Erythroblast (primary cell): Measurements from ENCODE around the gene PALLD.
A peak's percentile ranks its signal among the peaks of the same experiment; 100 is the strongest.

Experiments
- DNase-seq, 2 experiments: peaks; one replicate each; lab custom pipeline; 2025; lab: John Stamatoyannopoulos, UW
- GATA1 ChIP-seq: IDR thresholded peaks from 2 replicates; pipeline ENCODE4 v1.6.1; 2011; ENCODE audit warnings: low read depth, mild to moderate bottlenecking, control low read depth, low read length, moderate library complexity
- POLR2A ChIP-seq: IDR thresholded peaks from 2 replicates; pipeline ENCODE4 v1.6.1; 2011; ENCODE audit warnings: mild to moderate bottlenecking, low read length

PALLD gene

DNA sequence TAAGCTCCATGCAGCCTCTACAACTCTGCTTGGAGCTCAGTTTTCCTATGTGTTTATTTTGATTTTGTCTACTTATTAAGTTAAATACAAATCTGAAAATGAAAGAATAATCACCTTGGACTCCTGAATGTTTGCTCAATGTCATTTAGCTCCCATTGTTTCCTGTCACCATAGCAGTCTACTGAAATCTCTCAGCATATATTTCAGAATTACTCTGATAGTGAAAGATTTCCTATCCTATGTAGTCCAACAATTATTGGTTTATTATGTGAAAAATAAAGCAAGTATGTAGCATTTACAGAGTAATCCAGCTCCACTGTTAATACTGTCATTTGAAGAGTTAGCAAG lies 344.8 kb downstream of the PALLD start:
- TF ChIP-seq POLR2A: no peak
- TF ChIP-seq GATA1: no peak
- no peak for DNase-seq

DNA sequence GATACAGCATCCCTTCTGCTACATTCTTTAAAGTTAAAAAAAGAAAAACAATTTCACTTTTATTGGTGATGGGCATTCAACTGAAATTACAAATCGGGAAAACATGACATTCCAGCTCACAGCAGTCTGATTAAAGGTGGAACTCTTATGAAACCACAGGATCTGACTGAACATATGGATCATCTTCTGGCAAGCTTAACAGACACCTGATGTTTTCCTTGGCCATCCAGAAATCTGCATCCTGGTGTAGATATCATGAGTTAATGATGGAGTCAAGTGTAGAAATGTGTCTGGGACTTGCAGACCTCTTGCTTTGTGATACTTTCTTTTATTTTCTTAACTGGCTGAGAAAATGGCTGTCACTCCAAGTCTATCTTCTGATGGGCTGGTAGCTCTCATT lies 345.3 kb downstream of the PALLD start:
- TF ChIP-seq POLR2A: no peak
- no peak for TF ChIP-seq GATA1

DNA sequence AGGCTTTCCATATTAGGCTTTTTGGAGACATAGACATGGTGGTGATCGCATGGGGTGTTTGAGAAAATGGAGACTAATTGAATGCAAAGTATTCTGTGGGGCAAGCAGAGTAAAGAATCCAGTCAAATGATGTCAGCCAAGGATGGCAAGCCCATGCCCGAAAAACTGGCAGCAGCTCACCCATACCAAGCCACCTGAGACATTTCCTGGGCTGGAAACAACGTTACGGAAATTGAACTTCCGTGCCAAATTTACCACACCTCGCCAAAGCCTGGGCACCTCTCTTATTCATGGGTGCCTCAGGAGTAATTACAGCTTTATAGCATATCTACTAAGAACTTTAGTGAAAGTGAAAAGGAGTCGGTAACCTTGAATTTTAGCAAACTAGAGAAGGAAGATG lies 346.8 kb downstream of the PALLD start:
- TF ChIP-seq POLR2A: no peak
- no peak for TF ChIP-seq GATA1
- DNase-seq: no peak

More for the DNA sequence above, 345.3 kb downstream of the PALLD start:
- DNase-seq: no peak

DNA sequence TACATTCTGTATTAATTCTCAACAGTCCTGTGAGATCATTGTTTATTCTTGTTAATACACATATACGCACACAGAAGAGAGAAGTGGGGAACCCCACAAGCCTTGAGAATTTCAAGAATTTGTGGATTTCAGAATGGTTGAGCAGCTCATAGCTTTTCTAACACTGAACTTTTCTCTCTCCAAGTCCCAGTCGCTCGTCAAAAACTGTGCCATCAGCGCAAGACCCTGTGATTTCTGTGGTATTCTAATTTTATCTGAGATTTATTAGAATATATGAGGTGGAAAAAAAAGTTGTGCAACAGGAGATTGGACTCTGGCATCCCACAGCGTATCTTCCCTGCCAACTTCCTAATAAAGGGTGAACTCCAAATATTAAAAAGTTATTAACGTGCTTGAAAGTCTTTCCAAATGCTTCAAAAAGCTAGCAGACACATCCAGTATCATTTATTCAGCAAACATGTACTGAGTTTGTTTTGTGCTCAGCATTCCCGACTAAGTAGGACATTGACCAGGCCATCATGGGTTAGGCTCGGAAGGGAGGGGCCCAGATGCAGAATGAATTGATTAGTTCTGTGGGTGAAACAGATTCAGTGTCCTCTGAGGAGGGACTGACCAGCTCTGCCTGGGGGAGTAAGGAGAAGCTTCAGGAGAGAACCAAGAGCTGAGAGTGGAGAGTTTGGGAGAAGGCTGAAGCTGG lies 347.6 kb downstream of the PALLD start:
- DNase-seq: no peak
- no peak for TF ChIP-seq GATA1
- no peak for TF ChIP-seq POLR2A

DNA sequence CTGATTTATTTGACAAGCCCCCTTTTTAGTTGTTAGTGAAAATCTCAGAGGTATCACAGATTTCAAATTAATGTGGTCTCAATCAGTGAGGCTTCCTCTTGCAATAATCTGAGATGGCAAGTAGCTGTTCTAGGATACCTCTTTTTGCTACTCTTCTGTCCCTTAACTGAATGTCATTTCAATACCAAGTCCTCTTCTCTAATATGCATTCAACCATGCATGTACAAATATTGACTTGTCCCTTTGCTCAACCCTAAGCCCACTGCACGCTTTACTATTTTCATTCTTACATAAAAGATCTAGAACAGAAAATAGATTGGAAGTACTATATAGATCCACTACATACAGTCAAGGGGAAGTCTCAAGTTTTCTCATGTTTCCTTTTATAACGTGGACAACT lies 349.0 kb downstream of the PALLD start:
- DNase-seq: no peak
- TF ChIP-seq GATA1: no peak
- no peak for TF ChIP-seq POLR2A

DNA sequence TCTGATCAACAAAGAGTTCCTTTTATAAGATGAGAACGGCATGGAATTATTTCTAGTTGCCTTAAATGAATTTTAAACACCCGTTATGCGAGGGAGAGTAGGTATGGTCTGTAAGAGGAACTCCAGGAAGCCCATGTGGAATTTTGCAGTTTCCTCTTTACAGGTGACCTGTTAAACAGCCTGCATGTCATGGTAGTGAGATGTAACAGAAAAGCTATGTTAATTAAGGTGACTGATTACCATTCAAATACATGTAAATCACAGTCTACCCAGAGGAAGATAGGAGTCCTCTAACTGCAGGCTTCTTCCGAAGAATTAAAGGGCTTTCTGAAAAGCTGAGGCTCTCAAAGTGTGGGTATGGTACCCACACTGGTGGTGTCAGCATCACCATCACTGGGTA lies 349.6 kb downstream of the PALLD start:
- DNase-seq: no peak
- no peak for TF ChIP-seq POLR2A
- TF ChIP-seq GATA1: no peak

DNA sequence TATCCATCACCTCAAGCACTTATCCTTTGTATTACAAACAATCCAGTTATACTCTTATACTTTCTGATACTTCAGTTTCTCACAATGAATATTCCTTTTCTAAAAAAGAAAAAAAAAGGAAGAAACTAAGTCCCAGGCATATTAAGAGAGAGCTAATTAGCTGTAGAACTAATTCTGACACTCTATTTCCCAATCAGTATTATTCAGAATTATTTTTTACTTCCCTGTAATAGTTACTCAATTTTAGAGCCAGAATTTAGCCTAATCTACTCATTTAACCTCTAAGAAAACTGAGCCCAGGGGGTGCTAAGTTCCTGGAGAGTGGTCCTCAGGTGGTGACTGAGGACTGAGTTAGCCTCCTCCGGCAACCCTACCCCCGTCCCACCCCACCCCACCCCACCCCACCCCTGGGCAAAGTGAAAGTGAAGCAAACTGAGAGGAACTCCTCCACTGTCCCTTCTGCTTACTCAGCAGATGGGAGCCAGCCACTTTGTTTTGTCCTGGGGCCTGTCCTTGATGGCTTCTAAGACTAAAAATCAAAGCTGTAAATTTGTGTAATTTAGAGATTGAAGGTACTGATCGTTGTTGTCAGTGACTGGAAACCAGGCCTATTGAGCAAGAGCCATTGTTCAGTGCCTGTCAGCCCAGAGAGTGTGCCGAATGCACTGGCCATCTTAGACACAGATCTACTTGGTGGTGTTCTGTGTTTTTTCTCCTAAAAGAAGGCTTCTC lies 351.1 kb downstream of the PALLD start:
- peak in 1 of 2 experiments; percentile 3 for DNase-seq
- no peak for TF ChIP-seq POLR2A
- no peak for TF ChIP-seq GATA1

DNA sequence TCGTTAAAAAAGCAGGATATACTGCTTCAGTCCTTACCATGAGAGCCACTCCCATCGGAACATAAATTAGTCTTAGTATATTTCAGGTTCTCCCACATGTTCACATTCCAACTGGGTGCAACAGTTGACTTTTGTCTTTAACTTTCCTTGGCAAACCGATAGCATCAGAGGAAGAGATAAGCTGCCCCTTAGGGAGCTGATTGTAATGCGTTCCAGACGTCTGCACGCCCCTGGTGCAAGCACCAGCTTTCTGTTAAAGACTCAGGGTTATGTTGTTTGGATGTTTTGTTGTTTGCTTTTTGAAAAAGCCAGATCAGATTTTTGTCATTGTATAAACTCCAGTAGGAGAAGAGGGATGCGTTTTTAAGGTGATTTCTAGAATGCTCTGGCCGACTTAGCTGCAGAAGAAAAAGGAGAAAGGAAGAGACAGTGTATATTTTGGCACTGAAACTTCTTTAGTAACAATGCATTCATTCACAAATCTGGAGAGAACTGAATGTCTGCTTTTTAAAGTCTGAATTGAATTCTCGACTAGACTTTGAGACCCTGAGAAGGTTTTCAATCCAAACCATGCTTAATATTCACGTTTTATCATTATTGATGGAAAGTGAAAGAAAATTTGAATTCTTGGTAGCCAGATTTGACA lies 352.3 kb downstream of the PALLD start:
- TF ChIP-seq POLR2A (no peak), GATA1 (no peak)
- no peak for DNase-seq

DNA sequence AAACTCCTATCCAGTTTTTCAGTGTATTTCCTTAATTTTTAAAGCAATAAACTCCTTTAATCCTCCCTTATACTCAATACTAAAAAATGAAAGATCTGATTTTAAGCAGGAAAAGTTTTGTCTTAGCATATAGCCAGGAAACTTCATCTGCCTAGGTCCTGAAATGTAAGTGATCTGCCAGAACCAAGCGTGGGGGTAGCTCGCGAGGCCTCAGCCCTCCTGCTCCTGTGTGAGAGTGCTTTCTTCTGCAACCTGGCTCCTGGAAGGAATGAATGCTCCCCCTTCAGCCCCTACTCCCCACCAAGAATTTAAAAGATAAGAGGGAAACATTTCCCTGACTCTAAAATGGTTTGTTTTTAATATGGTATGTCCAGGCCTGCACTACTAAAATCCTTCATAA lies 353.1 kb downstream of the PALLD start:
- TF ChIP-seq POLR2A: no peak
- no peak for TF ChIP-seq GATA1
- no peak for DNase-seq

DNA sequence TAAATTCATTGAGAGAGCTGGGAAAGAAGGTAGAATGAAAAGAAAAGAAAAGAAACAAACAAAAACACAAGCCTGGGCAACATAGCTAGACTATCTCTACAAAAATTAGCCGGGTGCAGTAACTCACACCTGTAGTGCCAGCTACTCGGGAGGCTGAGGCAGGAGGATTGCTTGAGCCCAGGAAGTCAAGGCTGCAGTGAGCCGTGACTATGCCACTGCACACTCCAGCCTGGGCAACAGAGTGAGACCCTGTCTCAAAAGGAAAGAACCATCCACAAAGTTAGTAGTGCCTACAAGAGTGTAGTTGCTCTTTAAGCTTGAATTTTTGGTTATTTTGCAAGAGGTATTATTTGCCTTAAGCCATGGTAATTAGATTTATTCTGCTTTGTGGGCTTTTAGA lies 355.5 kb downstream of the PALLD start:
- no peak for DNase-seq
- TF ChIP-seq GATA1: no peak
- no peak for TF ChIP-seq POLR2A

DNA sequence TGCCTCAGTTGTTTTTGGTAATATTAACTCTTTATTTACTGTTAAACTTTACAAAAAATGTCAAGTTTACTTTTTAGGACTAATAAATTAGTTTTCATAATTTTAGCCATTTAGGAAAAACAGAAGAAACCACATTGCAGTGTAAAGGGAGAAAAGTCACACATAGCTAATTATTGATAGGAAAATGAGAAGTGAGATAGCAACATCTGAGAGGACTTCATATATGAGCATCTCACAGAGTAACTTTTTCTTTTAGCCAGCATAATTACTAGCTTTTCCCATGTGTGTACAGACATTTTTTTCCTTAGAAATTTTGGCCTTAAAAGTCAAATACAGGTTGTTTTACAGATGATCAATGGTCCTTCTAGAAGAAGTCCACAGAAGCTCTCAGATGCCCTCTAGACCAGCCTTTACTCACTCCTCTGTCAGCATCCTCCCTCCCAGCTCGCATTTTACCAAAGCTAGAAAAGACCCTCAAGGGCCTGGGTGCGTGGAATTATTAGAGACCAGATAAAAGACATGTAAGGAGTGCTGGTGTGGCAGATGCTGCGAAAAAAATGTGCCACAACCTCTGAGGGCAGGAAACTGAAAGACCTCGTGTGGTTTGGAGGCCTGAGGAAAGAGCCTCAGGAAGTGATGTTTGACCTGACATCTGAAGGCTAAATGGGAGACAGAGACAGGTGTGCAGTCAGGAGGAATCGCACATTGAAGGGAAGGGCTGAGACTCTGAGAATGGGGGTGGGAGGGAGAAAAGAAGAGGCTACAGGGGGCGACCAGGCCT lies 356.3 kb downstream of the PALLD start:
- TF ChIP-seq POLR2A: no peak
- TF ChIP-seq GATA1: no peak
- DNase-seq: no peak

DNA sequence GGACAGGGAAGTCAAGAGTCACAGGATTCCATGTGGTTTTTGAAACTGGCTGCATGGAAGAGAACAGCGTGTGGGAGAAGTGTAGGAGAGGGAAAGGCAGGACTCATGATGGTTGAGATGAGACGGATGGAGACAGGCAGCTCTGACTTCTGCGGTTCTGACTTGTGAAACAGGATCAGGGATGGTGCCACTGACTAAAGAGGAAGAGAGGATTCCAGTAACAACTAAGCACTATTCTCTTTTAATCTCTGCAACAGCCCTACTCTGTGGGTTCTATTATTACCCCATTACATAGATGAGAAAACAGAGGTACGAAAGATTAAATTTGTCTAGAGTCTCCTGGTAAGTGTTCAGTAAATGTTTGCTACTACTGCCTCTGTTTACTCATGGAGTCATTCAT lies 356.9 kb downstream of the PALLD start:
- no peak for DNase-seq
- TF ChIP-seq POLR2A: no peak
- TF ChIP-seq GATA1: no peak

DNA sequence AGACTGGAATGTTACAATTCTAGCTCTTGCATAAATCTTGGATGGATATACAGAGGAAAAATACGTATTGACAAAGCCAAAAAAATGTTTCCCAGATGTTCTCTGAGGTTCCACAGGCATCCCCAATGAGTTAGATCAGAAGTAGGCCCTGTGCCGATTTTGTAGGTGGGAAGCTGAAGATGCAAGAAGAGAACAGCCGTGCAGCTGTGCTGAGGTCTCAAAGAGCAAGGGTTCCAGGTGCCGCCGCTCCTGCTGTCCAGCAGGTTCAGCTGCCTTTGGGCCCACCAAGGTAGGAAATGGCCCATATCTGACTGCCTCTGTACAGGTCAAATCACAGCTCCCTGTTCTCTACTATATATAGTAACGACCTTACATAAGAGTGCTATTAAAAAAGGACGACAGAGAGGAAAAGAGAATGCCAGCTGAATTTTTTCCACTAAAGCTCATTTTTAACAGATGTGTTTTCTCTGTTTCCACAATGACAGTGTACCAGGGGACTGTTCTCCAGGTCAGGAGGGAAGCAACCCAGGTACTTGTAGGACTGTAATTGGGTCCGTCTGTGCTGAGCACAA lies 357.6 kb downstream of the PALLD start:
- DNase-seq: no peak

More for the DNA sequence above, 357.6 kb downstream of the PALLD start:
- TF ChIP-seq POLR2A: no peak
- TF ChIP-seq GATA1: no peak
